T-cell (primary cell): ENCODE measurements around the gene TSC2. TPM values are rescaled to one million over a fixed set of nuclear protein-coding genes. Genes with fewer than 3 reads are reported as not detected.

Experiments used
- ATAC-seq, 4 experiments: fragments of 200-7000 bp in 3 of 4; fragments of 150-1000 bp in 1 of 4; cut with Tn5 transposase; replicated peaks in 1 of 4; 1 replicate in 3 of 4; 2 replicates in 1 of 4; pipeline ENCODE4 v1.10.0; 2021; ENCODE audit warnings: moderate library complexity in 3 of 4, mild to moderate bottlenecking in 2 of 4, moderate number of reproducible peaks in 1 of 4
- CTCF ChIA-PET, 2 donors: fragments of 300-600 bp; sonication (Branson Sonifier 250); formaldehyde crosslinking; loops; one replicate each; lab custom pipeline; 2022; ENCODE audit warnings: antibody characterized with exemption in 2 of 2; lab: Charles Lee
- POLR2A ChIA-PET, 2 donors: fragments of 300-600 bp; sonication (Branson Sonifier 250); formaldehyde crosslinking; loops; one replicate each; lab custom pipeline; 2022; ENCODE audit warnings: antibody characterized with exemption in 2 of 2; lab: Charles Lee
- DNase-seq, 35 experiments: peaks; one replicate each; pipeline versions ENCODE4 v3.0.0 to v3.0.0-alpha.2; 2013 to 2023
- H3K27ac ChIP-seq: one replicate; pipeline ENCODE4 v1.5.1; 2013; ENCODE audit warnings: low read length
- H3K27me3 ChIP-seq, 2 experiments: replicated peaks in 1 of 2; 1 replicate in 1 of 2; 2 replicates in 1 of 2; pipeline versions ENCODE4 v1.6.1 to v1.7.0; 2013; ENCODE audit warnings: low read length in 1 of 2, mixed read lengths in 1 of 2; ENCODE audit not compliant: control insufficient read depth in 2 of 2, insufficient read depth in 2 of 2; ENCODE audit errors: extremely low read depth in 1 of 2
- H3K36me3 ChIP-seq, 2 donors: 1 replicate in 1 of 2; 2 replicates in 1 of 2; pipeline versions ENCODE4 v1.6.1 to v1.7.0; 2013; ENCODE audit warnings: low read length in 1 of 2; ENCODE audit not compliant: control insufficient read depth in 2 of 2, insufficient read depth in 1 of 2; ENCODE audit errors: extremely low read depth in 1 of 2
- H3K4me1 ChIP-seq, 2 experiments: 1 replicate in 1 of 2; 2 replicates in 1 of 2; pipeline versions ENCODE4 v1.6.1 to v1.7.0; 2013; ENCODE audit warnings: low read length in 2 of 2, mixed read lengths in 1 of 2; ENCODE audit not compliant: insufficient read depth in 2 of 2, control insufficient read depth in 1 of 2; ENCODE audit errors: extremely low read depth in 1 of 2
- H3K4me3 ChIP-seq, 2 donors: 1 replicate in 1 of 2; 2 replicates in 1 of 2; pipeline versions ENCODE4 v1.5.1 to v1.7.0; 2013; ENCODE audit warnings: mild to moderate bottlenecking in 2 of 2, low read length in 1 of 2, moderate library complexity in 1 of 2; ENCODE audit not compliant: control insufficient read depth in 1 of 2; ENCODE audit errors: extremely low read depth in 1 of 2
- H3K9me3 ChIP-seq: 2 replicates; pipeline ENCODE4 v1.7.0; 2013
- H3K27ac Mint-ChIP-seq, 2 donors: one replicate each; pipeline ENCODE4 v1.8.0; 2020 to 2021; ENCODE audit warnings: mild to moderate bottlenecking in 2 of 2, mixed read lengths in 2 of 2
- H3K27me3 Mint-ChIP-seq, 2 donors: one replicate each; pipeline ENCODE4 v1.8.0; 2021 to 2022; ENCODE audit warnings: mixed read lengths in 2 of 2
- H3K36me3 Mint-ChIP-seq: one replicate; pipeline ENCODE4 v1.8.0; 2021; ENCODE audit warnings: mixed read lengths
- H3K4me1 Mint-ChIP-seq, 3 donors: one replicate each; pipeline ENCODE4 v1.8.0; 2020 to 2022; ENCODE audit warnings: mixed read lengths in 3 of 3, mild to moderate bottlenecking in 1 of 3
- H3K4me3 Mint-ChIP-seq, 3 donors: one replicate each; pipeline ENCODE4 v1.8.0; 2020 to 2022; ENCODE audit warnings: mild to moderate bottlenecking in 3 of 3, mixed read lengths in 3 of 3, moderate library complexity in 3 of 3
- H3K9me3 Mint-ChIP-seq, 3 donors: one replicate each; pipeline ENCODE4 v1.8.0; 2020 to 2022; ENCODE audit warnings: mixed read lengths in 3 of 3
- WGBS: methylation state at CpG from one replicate; pipeline ENCODE4 v1.1.5; 2013; ENCODE audit warnings: missing lambda C conversion rate; ENCODE audit not compliant: insufficient coverage; 5-methylcytosine and 5-hydroxymethylcytosine counted together
- total RNA-seq, 35 experiments: library from RNA in 6 of 35; stranded (reverse) in 6 of 35; fragments of 120-200 nt in 1 of 35; gene quantifications; one replicate each; pipeline versions ENCODE4 v1.2.1 to v1.2.4 and lab custom pipeline; 2013 to 2026

Gene TSC2
- total RNA-seq, 5 donors from 2014 or later (not counting 1 experiment from before 2014, with no cell fraction given) = 134 to 181 (median 161) TPM

- DNase-seq = no peak
- Mint-ChIP-seq H3K9me3 (no peaks in the 10 kb centered on the region), H3K27ac (no peak overlapping the region), H3K4me3 (no peak overlapping the region), H3K36me3 (no peaks in the 10 kb centered on the region), H3K27me3 (no peaks in the 10 kb centered on the region), H3K4me1 (peaks cover 0 to 2% (median 0%) of the 10 kb centered on the region in 3 donors)
- H3K4me1 ChIP-seq = peaks cover 0 to 8% of the 10 kb centered on the region in 2 experiments
- no peak overlapping the region for H3K4me3 ChIP-seq
- ChIA-PET CTCF (no interaction called here), POLR2A (no interaction called here)
- no peaks in the 10 kb centered on the region for H3K9me3 ChIP-seq
- ATAC-seq = no peak
- no peaks in the 10 kb centered on the region for H3K36me3 ChIP-seq
- 86% methylated on average over 9 of the region's 15 CpGs for WGBS
- peaks cover 0 to 4% of the 10 kb centered on the region in 2 experiments for H3K27me3 ChIP-seq
- H3K27ac ChIP-seq = no peak overlapping the region
These were observed 10.7 kb upstream of the TSC2 start for GRCh38 chr16:2037115-2037514.

- no peak overlapping the region for H3K27ac ChIP-seq
- Mint-ChIP-seq H3K36me3 (no peaks in the 10 kb centered on the region), H3K4me3 (no peak overlapping the region), H3K4me1 (peaks cover 0 to 2% (median 0%) of the 10 kb centered on the region in 3 donors), H3K27me3 (no peaks in the 10 kb centered on the region), H3K9me3 (no peaks in the 10 kb centered on the region), H3K27ac (no peak overlapping the region)
- POLR2A ChIA-PET = no interaction called here
- no peaks in the 10 kb centered on the region for H3K9me3 ChIP-seq
- CTCF ChIA-PET = no interaction called here
- no peaks in the 10 kb centered on the region for H3K36me3 ChIP-seq
- peaks cover 0 to 4% of the 10 kb centered on the region in 2 experiments for H3K27me3 ChIP-seq
- ATAC-seq (no peak), DNase-seq (no peak)
- no peak overlapping the region for H3K4me3 ChIP-seq
- H3K4me1 ChIP-seq = peaks cover 0 to 8% of the 10 kb centered on the region in 2 experiments
- 84% methylated on average over 13 of the region's 29 CpGs for WGBS
These were observed 10.0 kb upstream of the TSC2 start for GRCh38 chr16:2037647-2038381.

- Histone ChIP-seq H3K4me3 (no peak overlapping the region), H3K27ac (no peak overlapping the region), H3K9me3 (no peaks in the 10 kb centered on the region), H3K36me3 (peaks cover 0 to 2% of the 10 kb centered on the region in 2 donors), H3K4me1 (peaks cover 0 to 4% of the 10 kb centered on the region in 2 experiments), H3K27me3 (peaks cover 0 to 4% of the 10 kb centered on the region in 2 experiments)
- ATAC-seq (no peak), DNase-seq (no peak)
- H3K27ac Mint-ChIP-seq = no peak overlapping the region
- H3K27me3 Mint-ChIP-seq = no peaks in the 10 kb centered on the region
- POLR2A ChIA-PET = no interaction called here
- no peak overlapping the region for H3K4me3 Mint-ChIP-seq
- no peaks in the 10 kb centered on the region for H3K9me3 Mint-ChIP-seq
- no peaks in the 10 kb centered on the region for H3K36me3 Mint-ChIP-seq
- no peaks in the 10 kb centered on the region for H3K4me1 Mint-ChIP-seq
- CTCF ChIA-PET = no interaction called here
- WGBS = 81% methylated on average over 28 of the region's 41 CpGs
These were observed 9.2 kb upstream of the TSC2 start for GRCh38 chr16:2038382-2039231.

- Mint-ChIP-seq H3K4me3 (no peak overlapping the region), H3K9me3 (no peaks in the 10 kb centered on the region), H3K36me3 (no peaks in the 10 kb centered on the region), H3K27ac (no peak overlapping the region), H3K4me1 (no peaks in the 10 kb centered on the region), H3K27me3 (no peaks in the 10 kb centered on the region)
- Histone ChIP-seq H3K27me3 (peaks cover 0 to 4% of the 10 kb centered on the region in 2 experiments), H3K9me3 (no peaks in the 10 kb centered on the region), H3K36me3 (peaks cover 0 to 2% of the 10 kb centered on the region in 2 donors), H3K4me3 (no peak overlapping the region), H3K27ac (no peak overlapping the region), H3K4me1 (peaks cover 0 to 3% of the 10 kb centered on the region in 2 experiments)
- POLR2A ChIA-PET = no interaction called here
- CTCF ChIA-PET = interaction anchor here in 1 of 2 donors (0.5 kb wide), 1 partner anchor 492 kb away, joined by 4 read pairs; the partner anchor contains the start of gene CEMP1
- 84% methylated on average over 23 of the region's 29 CpGs for WGBS
- DNase-seq = no peak
- ATAC-seq = no peak
These were observed 8.3 kb upstream of the TSC2 start for GRCh38 chr16:2039274-2040031.

GRCh38 chr16:2040041-2040786, 7.6 kb upstream of the TSC2 start:
- Mint-ChIP-seq H3K4me1 (no peaks in the 10 kb centered on the region), H3K27me3 (no peaks in the 10 kb centered on the region), H3K36me3 (no peaks in the 10 kb centered on the region), H3K9me3 (no peaks in the 10 kb centered on the region), H3K27ac (no peak overlapping the region), H3K4me3 (no peak overlapping the region)
- Histone ChIP-seq H3K4me3 (no peak overlapping the region), H3K36me3 (peaks cover 0 to 2% of the 10 kb centered on the region in 2 donors), H3K27ac (no peak overlapping the region), H3K9me3 (no peaks in the 10 kb centered on the region), H3K4me1 (peaks cover 0 to 3% of the 10 kb centered on the region in 2 experiments), H3K27me3 (no peaks in the 10 kb centered on the region)
- ChIA-PET CTCF (interaction anchor here in 1 of 2 donors (0.5 kb wide), 1 partner anchor 491 kb away, joined by 4 read pairs; the partner anchor contains the start of gene CEMP1), POLR2A (no interaction called here)
- ATAC-seq (no peak), DNase-seq (no peak)
- WGBS = 92% methylated on average over 19 of the region's 24 CpGs
